ENCODE results near the gene PRODH2. TPM values are rescaled to one million over a fixed set of nuclear protein-coding genes. Genes with fewer than 3 reads are reported as not detected.

The PRODH2 gene
- total RNA-seq, 1 experiment from 2014 or later = 0.44 TPM

- ATAC-seq (no peak), DNase-seq (ENCODE audit: low read depth, low spot score) (no peak)
- intact Hi-C loops (cut with micrococcal nuclease) = no loop called here
- no peak overlapping the region for H3K9ac ChIP-seq (ENCODE audit: low read length)
- CTCF ChIA-PET = no interaction called here
- no peak overlapping the region for H2AFZ ChIP-seq (ENCODE audit: low read depth, low read length, poor library complexity, severe bottlenecking)
- H3K4me2 ChIP-seq (ENCODE audit: low read length) = no peak overlapping the region
- peaks cover 4% of the 10 kb centered on the region for H3K79me2 ChIP-seq (ENCODE audit: insufficient read depth, low read length)
- TF ChIP-seq SIN3A (IDR thresholded peaks at IDR 0.05; ENCODE audit: low read depth) (no peak), ZNF274 (IDR thresholded peaks at IDR 0.05; ENCODE audit: low read depth, low read length) (no peak), CBX3 (IDR thresholded peaks at IDR 0.05; ENCODE audit: low read depth) (no peak)
- peaks cover 12 to 13% of the 10 kb centered on the region in 2 experiments; a peak in 2 of 4 replicates for H3K36me3 ChIP-seq (ENCODE audit: control insufficient read depth in 1 of 2, insufficient read depth in 2 of 2, low read length in 2 of 2)
- H3K9me2 ChIP-seq (ENCODE audit: insufficient read depth) = no peaks in the 10 kb centered on the region
- H3K9me3 ChIP-seq (ENCODE audit: control insufficient read depth in 1 of 2, insufficient read depth in 1 of 2, low read depth in 1 of 2, low read length in 2 of 2) = no peaks in the 10 kb centered on the region
- BruUV-seq (replicated peaks) = no TSS peak
- POLR2A ChIA-PET = interaction anchor here (1.8 kb wide), 1 partner anchor 16 kb away, joined by 5 read pairs; the partner anchor contains the start of gene LIN37
- peaks cover 0 to 6% of the 10 kb centered on the region in 2 experiments; a peak in 1 of 4 replicates for H3K4me1 ChIP-seq (ENCODE audit: control insufficient read depth in 1 of 2, insufficient read depth in 2 of 2, low read length in 2 of 2)
- H3K27me3 ChIP-seq (ENCODE audit: insufficient read depth, low read length) = no peaks in the 10 kb centered on the region
- H3K27ac ChIP-seq (ENCODE audit: low read depth, low read length) = no peak overlapping the region
- H3K4me3 ChIP-seq (replicated peaks in 1 of 2; ENCODE audit: low read depth in 1 of 2, low read length in 2 of 2) = no peak overlapping the region
- H4K20me1 ChIP-seq (ENCODE audit: insufficient read depth) = no peaks in the 10 kb centered on the region
- RAD21 ChIA-PET (ENCODE audit: low non-redundant PET in 1 of 2, low total read pairs in 2 of 2, uncharacterized antibody in 2 of 2, unreplicated experiment in 2 of 2) = no interaction called here
Observed at GRCh38 chr19:35764432-35765315, 48.0 kb downstream of the PRODH2 start.

- Histone ChIP-seq H3K4me2 (ENCODE audit: low read length) (no peak overlapping the region), H3K9ac (ENCODE audit: low read length) (no peak overlapping the region), H3K9me3 (ENCODE audit: control insufficient read depth in 1 of 2, insufficient read depth in 1 of 2, low read depth in 1 of 2, low read length in 2 of 2) (no peaks in the 10 kb centered on the region), H3K4me3 (replicated peaks in 1 of 2; ENCODE audit: low read depth in 1 of 2, low read length in 2 of 2) (no peak overlapping the region), H3K36me3 (ENCODE audit: control insufficient read depth in 1 of 2, insufficient read depth in 2 of 2, low read length in 2 of 2) (peaks cover 6 to 12% of the 10 kb centered on the region in 2 experiments; a peak in 2 of 4 replicates), H4K20me1 (ENCODE audit: insufficient read depth) (no peaks in the 10 kb centered on the region), H3K79me2 (ENCODE audit: insufficient read depth, low read length) (peaks cover 17% of the 10 kb centered on the region), H3K4me1 (ENCODE audit: control insufficient read depth in 1 of 2, insufficient read depth in 2 of 2, low read length in 2 of 2) (peaks cover 14 to 25% of the 10 kb centered on the region in 2 experiments), H3K27ac (ENCODE audit: low read depth, low read length) (no peak overlapping the region), H2AFZ (ENCODE audit: low read depth, low read length, poor library complexity, severe bottlenecking) (no peak overlapping the region), H3K9me2 (ENCODE audit: insufficient read depth) (no peaks in the 10 kb centered on the region), H3K27me3 (ENCODE audit: insufficient read depth, low read length) (no peaks in the 10 kb centered on the region)
- no TSS peak for BruUV-seq (replicated peaks)
- no peak for ATAC-seq
- intact Hi-C loops (cut with micrococcal nuclease) = no loop called here
- ChIA-PET CTCF (no interaction called here), POLR2A (interaction anchor here (1.3 kb wide), 1 partner anchor 16 kb away, joined by 3 read pairs; the partner anchor contains the start of gene U2AF1L4), RAD21 (ENCODE audit: low non-redundant PET in 1 of 2, low total read pairs in 2 of 2, uncharacterized antibody in 2 of 2, unreplicated experiment in 2 of 2) (no interaction called here)
- DNase-seq (ENCODE audit: low read depth, low spot score) = no peak
- TF ChIP-seq CBX3 (IDR thresholded peaks at IDR 0.05; ENCODE audit: low read depth) (no peak), RAD21 (IDR thresholded peaks at IDR 0.05; ENCODE audit: low read depth) (no peak), FOSL1 (IDR thresholded peaks at IDR 0.05; ENCODE audit: low read depth) (no peak), POLR2A (IDR thresholded peaks at IDR 0.05; ENCODE audit: borderline replicate concordance, extremely low read depth, insufficient read depth, insufficient read length) (no peak), SRF (IDR thresholded peaks at IDR 0.05; ENCODE audit: low read depth) (no peak), SIN3A (IDR thresholded peaks at IDR 0.05; ENCODE audit: low read depth) (no peak), EZH2phosphoT487 (IDR thresholded peaks at IDR 0.05; ENCODE audit: borderline replicate concordance) (no peak), ZNF274 (IDR thresholded peaks at IDR 0.05; ENCODE audit: low read depth, low read length) (no peak), ELF1 (IDR thresholded peaks at IDR 0.05; ENCODE audit: borderline replicate concordance, low read depth) (no peak), TCF7L2 (IDR thresholded peaks at IDR 0.05; ENCODE audit: borderline replicate concordance, extremely low read depth, insufficient read depth, insufficient read length) (no peak), REST (IDR thresholded peaks at IDR 0.05; ENCODE audit: low read depth) (no peak), ZFX (IDR thresholded peaks at IDR 0.05) (no peak)
Observed at GRCh38 chr19:35760711-35761349, 51.8 kb downstream of the PRODH2 start.
